Panc1 (cell line): ENCODE results near the gene SYT13. TPM values are rescaled to one million over a fixed set of nuclear protein-coding genes. Genes with fewer than 3 reads are reported as not detected.

Experiments used
- ATAC-seq: fragments of 200-7000 bp; cut with Tn5 transposase; 2 replicates; pipeline ENCODE4 v1.9.1; 2020; ENCODE audit warnings: mild to moderate bottlenecking, moderate library complexity
- BruUV-seq: library from RNA; stranded (reverse); fragments of 400-500 nt; replicated peaks from 2 replicates; lab custom pipeline; 2021; lab: Mats Ljungman, UMichigan
- CTCF ChIA-PET: fragments of 300-600 bp; sonication (Branson Sonifier 250); formaldehyde crosslinking; loops from one replicate; lab custom pipeline; 2022; ENCODE audit warnings: antibody characterized with exemption; lab: Charles Lee
- POLR2A ChIA-PET: fragments of 300-600 bp; sonication (Branson Sonifier 250); formaldehyde crosslinking; loops from one replicate; lab custom pipeline; 2022; ENCODE audit warnings: antibody characterized with exemption; lab: Charles Lee
- DNase-seq: peaks from one replicate; pipeline ENCODE4 v3.0.0-alpha.2; 2010; ENCODE audit warnings: low read depth, low spot score
- H3K27ac ChIP-seq: 2 replicates; pipeline ENCODE4 v1.5.1; 2011; ENCODE audit warnings: mild to moderate bottlenecking, low read length, inconsistent platforms
- H3K27me3 ChIP-seq: fragments of 200-500 bp; sonication (Bioruptor generic); 2 replicates; pipeline ENCODE4 v1.6.0; 2014; ENCODE audit warnings: low read length, inconsistent platforms; ENCODE audit not compliant: control insufficient read depth, insufficient read depth
- H3K36me3 ChIP-seq: fragments of 200-500 bp; sonication (Bioruptor generic); 2 replicates; pipeline ENCODE4 v1.5.1; 2014; ENCODE audit warnings: inconsistent platforms, mild to moderate bottlenecking, low read length, moderate library complexity; ENCODE audit not compliant: control insufficient read depth, insufficient read depth
- H3K4me1 ChIP-seq: 2 replicates; pipeline ENCODE4 v1.5.1; 2011; ENCODE audit warnings: inconsistent platforms, mild to moderate bottlenecking, low read length, moderate library complexity; ENCODE audit not compliant: control insufficient read depth, insufficient read depth
- H3K4me3 ChIP-seq, 2 experiments: 2 replicates each; pipeline ENCODE4 v1.5.1; 2011 to 2012; ENCODE audit warnings: low read depth in 2 of 2, low read length in 2 of 2, mild to moderate bottlenecking in 2 of 2, inconsistent platforms in 1 of 2, moderate library complexity in 1 of 2
- H3K9me3 ChIP-seq: fragments of 200-500 bp; sonication (Bioruptor generic); 2 replicates; pipeline ENCODE4 v1.5.1; 2014; ENCODE audit warnings: low read depth, mild to moderate bottlenecking, inconsistent platforms, low read length, moderate library complexity; ENCODE audit not compliant: control insufficient read depth, insufficient read depth
- POLR2AphosphoS5 ChIP-seq: IDR thresholded peaks from 2 replicates; pipeline ENCODE4 v1.6.1; 2012; ENCODE audit warnings: mild to moderate bottlenecking, low read depth, low read length, moderate library complexity
- SIN3A ChIP-seq: IDR thresholded peaks from 2 replicates; pipeline ENCODE4 v1.6.1; 2012; ENCODE audit warnings: low read depth, mild to moderate bottlenecking, low read length, moderate library complexity, borderline replicate concordance; ENCODE audit not compliant: insufficient read depth
- TCF7L2 ChIP-seq: IDR thresholded peaks from 2 replicates; pipeline ENCODE4 v1.6.1; 2011; ENCODE audit warnings: mild to moderate bottlenecking, low read depth, low read length, inconsistent platforms
- in situ Hi-C: cut with HindIII; loops from 2 replicates; pipeline ENCODE4 v1.10.0; 2016; ENCODE audit warnings: low sequenced_read_pairs, low pct_unique_long_range_greater_than_20kb
- intact Hi-C: fragments of 100-400 bp; cut with micrococcal nuclease; formaldehyde crosslinking; loops from one replicate; pipeline ENCODE4 v1.10.0; 2022; ENCODE audit not compliant: unreplicated experiment
- total RNA-seq: library from RNA; stranded (reverse); gene quantifications from one replicate; pipeline ENCODE4 v1.2.1, GENCODE V29; 2021; ENCODE audit not compliant: unreplicated experiment
- TF ChIP-seq, protein P1 (sequence below): fragments of 450-650 bp; IDR thresholded peaks from 2 replicates; pipeline ENCODE4 v1.5.1; 2017; ENCODE audit warnings: mild to moderate bottlenecking
- TF ChIP-seq, protein P2 (sequence below), 2 experiments: IDR thresholded peaks; 2 replicates each; pipeline ENCODE4 v1.6.1; 2011 to 2012; ENCODE audit warnings: low read depth in 2 of 2, control low read depth in 1 of 2, low read length in 1 of 2, mild to moderate bottlenecking in 1 of 2, moderate library complexity in 1 of 2; ENCODE audit not compliant: insufficient read depth in 1 of 2

The SYT13 gene
- total RNA-seq, 1 experiment from 2014 or later: 0.13 TPM

DNA sequence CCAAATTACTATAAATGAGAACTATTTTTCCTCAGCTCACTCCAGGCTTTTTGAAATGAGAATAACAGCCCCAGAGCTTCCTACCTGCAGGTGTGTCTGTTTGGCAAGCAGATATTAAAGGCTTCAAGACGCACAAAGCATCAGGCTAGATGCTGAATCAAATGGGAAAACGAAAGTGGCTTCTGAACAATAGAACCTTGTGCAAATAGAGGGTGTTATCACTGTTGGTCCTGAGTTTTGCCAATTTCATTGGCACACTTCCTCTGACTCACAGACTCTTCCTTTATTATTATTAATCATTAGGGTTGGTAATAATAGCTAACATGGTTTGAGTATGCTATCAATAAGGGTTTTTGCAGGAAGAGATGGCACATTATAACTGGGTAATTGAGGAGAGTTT is 13.4 kb downstream of the SYT13 start:
- POLR2A ChIA-PET: interaction anchor here (0.7 kb wide), 1 partner anchor 563 kb away, joined by 4 read pairs; no protein-coding TSS in a partner anchor
- in situ Hi-C loops: no loop called here
- no peak overlapping the region for H3K27ac ChIP-seq
- intact Hi-C loops: no loop called here
- no peak overlapping the region for H3K4me3 ChIP-seq
- TF ChIP-seq TCF7L2 (no peak), POLR2AphosphoS5 (no peak), SIN3A (no peak)
- TF ChIP-seq, protein P1, sequence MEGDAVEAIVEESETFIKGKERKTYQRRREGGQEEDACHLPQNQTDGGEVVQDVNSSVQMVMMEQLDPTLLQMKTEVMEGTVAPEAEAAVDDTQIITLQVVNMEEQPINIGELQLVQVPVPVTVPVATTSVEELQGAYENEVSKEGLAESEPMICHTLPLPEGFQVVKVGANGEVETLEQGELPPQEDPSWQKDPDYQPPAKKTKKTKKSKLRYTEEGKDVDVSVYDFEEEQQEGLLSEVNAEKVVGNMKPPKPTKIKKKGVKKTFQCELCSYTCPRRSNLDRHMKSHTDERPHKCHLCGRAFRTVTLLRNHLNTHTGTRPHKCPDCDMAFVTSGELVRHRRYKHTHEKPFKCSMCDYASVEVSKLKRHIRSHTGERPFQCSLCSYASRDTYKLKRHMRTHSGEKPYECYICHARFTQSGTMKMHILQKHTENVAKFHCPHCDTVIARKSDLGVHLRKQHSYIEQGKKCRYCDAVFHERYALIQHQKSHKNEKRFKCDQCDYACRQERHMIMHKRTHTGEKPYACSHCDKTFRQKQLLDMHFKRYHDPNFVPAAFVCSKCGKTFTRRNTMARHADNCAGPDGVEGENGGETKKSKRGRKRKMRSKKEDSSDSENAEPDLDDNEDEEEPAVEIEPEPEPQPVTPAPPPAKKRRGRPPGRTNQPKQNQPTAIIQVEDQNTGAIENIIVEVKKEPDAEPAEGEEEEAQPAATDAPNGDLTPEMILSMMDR: no peak
- TF ChIP-seq, protein P2, sequence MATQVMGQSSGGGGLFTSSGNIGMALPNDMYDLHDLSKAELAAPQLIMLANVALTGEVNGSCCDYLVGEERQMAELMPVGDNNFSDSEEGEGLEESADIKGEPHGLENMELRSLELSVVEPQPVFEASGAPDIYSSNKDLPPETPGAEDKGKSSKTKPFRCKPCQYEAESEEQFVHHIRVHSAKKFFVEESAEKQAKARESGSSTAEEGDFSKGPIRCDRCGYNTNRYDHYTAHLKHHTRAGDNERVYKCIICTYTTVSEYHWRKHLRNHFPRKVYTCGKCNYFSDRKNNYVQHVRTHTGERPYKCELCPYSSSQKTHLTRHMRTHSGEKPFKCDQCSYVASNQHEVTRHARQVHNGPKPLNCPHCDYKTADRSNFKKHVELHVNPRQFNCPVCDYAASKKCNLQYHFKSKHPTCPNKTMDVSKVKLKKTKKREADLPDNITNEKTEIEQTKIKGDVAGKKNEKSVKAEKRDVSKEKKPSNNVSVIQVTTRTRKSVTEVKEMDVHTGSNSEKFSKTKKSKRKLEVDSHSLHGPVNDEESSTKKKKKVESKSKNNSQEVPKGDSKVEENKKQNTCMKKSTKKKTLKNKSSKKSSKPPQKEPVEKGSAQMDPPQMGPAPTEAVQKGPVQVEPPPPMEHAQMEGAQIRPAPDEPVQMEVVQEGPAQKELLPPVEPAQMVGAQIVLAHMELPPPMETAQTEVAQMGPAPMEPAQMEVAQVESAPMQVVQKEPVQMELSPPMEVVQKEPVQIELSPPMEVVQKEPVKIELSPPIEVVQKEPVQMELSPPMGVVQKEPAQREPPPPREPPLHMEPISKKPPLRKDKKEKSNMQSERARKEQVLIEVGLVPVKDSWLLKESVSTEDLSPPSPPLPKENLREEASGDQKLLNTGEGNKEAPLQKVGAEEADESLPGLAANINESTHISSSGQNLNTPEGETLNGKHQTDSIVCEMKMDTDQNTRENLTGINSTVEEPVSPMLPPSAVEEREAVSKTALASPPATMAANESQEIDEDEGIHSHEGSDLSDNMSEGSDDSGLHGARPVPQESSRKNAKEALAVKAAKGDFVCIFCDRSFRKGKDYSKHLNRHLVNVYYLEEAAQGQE (IDR thresholded peaks at IDR 0.05; ENCODE audit: insufficient read depth in 1 of 2, low read depth in 2 of 2, low read length in 1 of 2): no peak
- H3K27me3 ChIP-seq: peaks cover 19% of the 10 kb centered on the region
- no peaks in the 10 kb centered on the region for H3K4me1 ChIP-seq
- H3K9me3 ChIP-seq: no peaks in the 10 kb centered on the region
- CTCF ChIA-PET: no interaction called here
- no peak for ATAC-seq
- no peaks in the 10 kb centered on the region for H3K36me3 ChIP-seq
- BruUV-seq: no TSS peak
- no peak for DNase-seq

DNA sequence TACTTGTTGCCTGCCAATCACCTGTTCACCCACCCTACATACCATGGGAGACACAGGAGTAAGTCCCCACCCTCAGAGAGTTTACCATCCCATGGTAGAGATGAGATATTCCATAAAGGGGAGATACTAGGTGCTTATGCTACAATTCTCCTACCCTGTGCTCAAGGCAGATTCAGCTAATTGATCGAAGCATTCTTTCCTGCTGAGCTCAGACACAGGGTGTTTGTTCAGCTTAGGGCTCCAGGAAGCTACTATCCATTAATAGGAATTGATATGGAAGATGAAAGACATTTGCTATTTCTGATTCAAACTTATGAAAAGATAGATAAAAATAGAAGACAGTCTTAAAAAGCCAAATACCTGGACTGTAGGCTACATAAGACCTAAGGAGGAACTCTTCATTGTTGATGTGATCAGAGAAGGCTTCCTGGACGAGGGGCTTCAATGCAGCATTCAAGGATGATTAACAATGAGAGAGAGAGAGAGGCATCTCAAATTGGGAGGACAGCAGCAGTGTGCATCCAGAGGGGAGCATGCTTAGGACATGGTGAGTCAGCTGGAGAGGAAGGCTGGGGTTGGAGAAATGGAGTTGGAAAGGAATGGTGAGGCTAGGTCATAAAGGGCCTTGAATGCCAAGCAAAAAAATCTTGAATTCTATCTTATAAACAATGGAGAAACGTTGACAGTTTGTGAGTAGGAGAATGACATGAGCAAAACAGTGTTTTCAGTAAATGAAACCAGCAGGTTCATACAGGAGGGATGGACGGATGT is 15.0 kb downstream of the SYT13 start:
- no peak for DNase-seq
- in situ Hi-C loops (no loop called here), intact Hi-C loops (no loop called here)
- Histone ChIP-seq H3K36me3 (no peaks in the 10 kb centered on the region), H3K27me3 (peaks cover 19% of the 10 kb centered on the region), H3K9me3 (no peaks in the 10 kb centered on the region), H3K4me3 (no peak overlapping the region), H3K27ac (no peak overlapping the region), H3K4me1 (no peaks in the 10 kb centered on the region)
- TF ChIP-seq, protein P1: no peak
- no peak for TF ChIP-seq SIN3A
- no peak for TF ChIP-seq POLR2AphosphoS5
- TF ChIP-seq TCF7L2: no peak
- TF ChIP-seq, protein P2 (IDR thresholded peaks at IDR 0.05; ENCODE audit: insufficient read depth in 1 of 2, low read depth in 2 of 2, low read length in 1 of 2): no peak
- CTCF ChIA-PET: no interaction called here
- POLR2A ChIA-PET: no interaction called here
- BruUV-seq: no TSS peak
- ATAC-seq: no peak
